HL-60/S4 treated with phorbol 12-myristate 13-acetate at 8.2 ng/mL for 4 days and 3 days (cell line): Measurements from ENCODE around the gene ITGB1BP2.
"Not testable (repeated sequence)": the region's sequence is repeated elsewhere in the genome, so short reads cannot be mapped to it uniquely, and the experiment has no call there.

Experiments
- in situ Hi-C: fragments of 300-500 bp; cut with MboI; formaldehyde crosslinking; loops from 2 replicates; pipeline ENCODE4 v1.15.0; 2022; ENCODE audit warnings: low sequenced_read_pairs

ITGB1BP2 gene

DNA sequence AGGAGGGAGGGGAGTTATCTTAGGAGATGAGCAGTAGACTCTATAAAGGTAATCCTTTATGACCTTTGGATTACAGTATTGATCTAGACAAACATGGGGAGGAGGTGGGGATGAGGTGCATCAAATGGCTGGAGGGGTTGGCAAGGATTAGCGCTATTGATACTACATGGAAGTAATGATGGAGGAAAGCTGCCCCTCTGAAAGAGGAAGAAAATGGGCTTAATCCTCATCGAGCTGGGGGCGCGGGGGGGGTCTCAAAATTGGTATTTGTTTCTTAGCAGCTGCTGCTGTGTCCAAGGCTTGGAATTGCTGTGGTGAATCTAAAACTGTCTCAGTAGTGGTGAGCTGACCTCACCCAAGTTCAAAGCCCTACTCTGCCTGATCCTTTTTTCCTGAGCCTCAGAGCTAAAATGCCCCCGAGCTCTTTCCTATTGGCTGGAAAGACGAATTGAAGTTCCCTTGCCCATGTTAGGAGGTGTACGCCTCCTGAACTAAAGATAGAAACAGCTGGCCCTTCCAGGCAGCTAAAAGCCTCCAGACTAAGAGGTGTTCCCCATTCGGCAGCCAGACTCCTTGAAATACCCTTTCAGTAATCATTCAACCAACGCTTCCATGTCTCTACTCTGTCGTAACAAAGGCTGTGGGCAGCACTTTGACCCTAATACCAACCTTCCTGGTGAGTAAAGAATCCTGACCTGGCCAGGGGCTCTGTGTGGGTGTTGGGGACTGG, at the start of gene ITGB1BP2:
Gene ITGB1BP2 (plus strand): TSS at position 556 of the 730 bp plus-strand sequence. CDS start 57 bp downstream, at position 613.
- in situ Hi-C loops = no loop called here

GRCh38 chrX:71252221-71252620, 49.3 kb upstream of the ITGB1BP2 start:
- in situ Hi-C loops = no loop called here

DNA sequence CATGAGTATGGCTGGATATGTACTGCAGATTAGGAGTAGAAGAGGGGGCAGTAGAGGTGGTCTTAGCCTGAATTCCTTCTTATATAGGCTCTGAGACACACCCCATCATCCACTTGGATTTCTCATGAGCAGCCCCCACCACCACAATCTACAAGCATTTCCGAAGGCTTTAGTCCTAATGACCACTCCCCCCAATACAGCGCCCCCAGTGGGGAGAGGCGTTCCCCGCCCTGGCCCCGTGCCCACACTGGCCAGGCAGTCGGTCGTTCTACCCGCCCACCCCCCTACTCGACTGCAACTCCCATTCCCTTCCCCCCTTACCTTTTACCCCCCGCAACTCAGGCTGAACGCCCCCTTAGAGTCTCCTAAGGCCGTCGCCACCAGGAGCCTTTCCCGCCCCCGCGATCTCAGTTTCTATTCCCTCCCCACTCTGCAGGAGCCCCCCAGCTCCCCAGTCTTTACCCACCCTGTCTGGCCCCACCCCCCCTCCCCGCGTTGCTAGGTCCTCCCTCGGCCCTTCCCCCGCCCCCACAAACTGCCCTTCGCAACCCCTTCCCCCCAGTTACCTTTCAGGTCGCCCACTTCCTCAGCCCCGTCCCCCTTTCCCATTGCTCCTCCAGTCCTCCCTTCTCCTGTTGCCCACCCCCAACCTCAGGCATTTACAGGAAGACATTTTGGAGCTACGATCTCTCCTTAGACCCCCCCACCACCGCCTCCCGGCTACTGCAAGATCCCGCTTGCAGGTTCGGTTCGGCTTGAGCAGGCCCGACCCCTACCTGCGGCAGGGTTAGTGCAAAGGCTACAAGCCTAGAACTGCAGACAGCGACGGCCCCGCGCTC, 48.1 kb upstream of the ITGB1BP2 start:
- in situ Hi-C loops = no loop called here

GRCh38 chrX:71254092-71254963, 47.2 kb upstream of the ITGB1BP2 start, which contains the start of gene ZMYM3:
TSS of gene ZMYM3 (minus strand) at chrX:71254140. CDS start at chrX:71253255, 885 bp downstream.
- in situ Hi-C loops = no loop called here

GRCh38 chrX:71256051-71256450, 45.5 kb upstream of the ITGB1BP2 start:
- in situ Hi-C loops = no loop called here

- in situ Hi-C loops = no loop called here
Measured at GRCh38 chrX:71256856-71257255, 44.7 kb upstream of the ITGB1BP2 start.

DNA sequence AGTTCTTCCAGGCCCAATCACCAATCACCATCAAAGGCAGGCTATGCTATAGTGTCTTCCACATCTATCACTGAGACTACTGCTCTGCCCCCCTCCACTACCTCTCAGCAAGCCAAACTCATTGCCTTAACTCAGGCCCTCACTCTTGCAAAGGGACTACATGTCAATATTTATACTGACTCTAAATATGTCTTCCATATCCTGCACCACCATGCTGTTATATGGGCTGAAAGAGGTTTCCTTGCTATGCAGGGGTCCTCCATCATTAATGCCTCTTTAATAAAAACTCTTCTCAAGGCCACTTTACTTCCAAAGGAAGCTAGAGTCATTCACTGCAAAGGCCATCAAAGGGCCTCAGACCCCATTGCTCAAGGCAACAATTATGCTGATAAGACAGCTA, 32.9 kb upstream of the ITGB1BP2 start:
- in situ Hi-C loops = not testable (repeated sequence)

GRCh38 chrX:71269801-71270395, 31.7 kb upstream of the ITGB1BP2 start:
- in situ Hi-C loops = no loop called here

DNA sequence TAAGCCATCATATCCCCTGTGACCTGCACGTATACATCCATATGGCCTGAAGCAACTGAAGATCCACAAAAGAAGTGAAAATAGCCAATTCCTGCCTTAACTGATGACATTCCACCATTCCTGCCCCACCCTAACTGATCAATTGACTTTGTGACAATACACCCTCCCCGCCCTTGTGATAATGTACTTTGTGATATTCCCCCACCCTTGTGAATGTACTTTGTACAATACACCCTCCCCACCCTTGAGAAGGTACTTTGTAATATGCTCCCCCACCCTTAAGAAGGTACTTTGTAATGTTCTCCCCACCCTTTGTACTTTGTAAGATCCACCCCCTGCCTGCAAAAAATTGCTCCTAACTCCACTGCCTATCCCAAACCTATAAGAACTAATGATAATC, 29.2 kb upstream of the ITGB1BP2 start:
- in situ Hi-C loops = not testable (repeated sequence)

- in situ Hi-C loops = not testable (repeated sequence)
Measured at GRCh38 chrX:71281300-71281699, 20.2 kb upstream of the ITGB1BP2 start.

DNA sequence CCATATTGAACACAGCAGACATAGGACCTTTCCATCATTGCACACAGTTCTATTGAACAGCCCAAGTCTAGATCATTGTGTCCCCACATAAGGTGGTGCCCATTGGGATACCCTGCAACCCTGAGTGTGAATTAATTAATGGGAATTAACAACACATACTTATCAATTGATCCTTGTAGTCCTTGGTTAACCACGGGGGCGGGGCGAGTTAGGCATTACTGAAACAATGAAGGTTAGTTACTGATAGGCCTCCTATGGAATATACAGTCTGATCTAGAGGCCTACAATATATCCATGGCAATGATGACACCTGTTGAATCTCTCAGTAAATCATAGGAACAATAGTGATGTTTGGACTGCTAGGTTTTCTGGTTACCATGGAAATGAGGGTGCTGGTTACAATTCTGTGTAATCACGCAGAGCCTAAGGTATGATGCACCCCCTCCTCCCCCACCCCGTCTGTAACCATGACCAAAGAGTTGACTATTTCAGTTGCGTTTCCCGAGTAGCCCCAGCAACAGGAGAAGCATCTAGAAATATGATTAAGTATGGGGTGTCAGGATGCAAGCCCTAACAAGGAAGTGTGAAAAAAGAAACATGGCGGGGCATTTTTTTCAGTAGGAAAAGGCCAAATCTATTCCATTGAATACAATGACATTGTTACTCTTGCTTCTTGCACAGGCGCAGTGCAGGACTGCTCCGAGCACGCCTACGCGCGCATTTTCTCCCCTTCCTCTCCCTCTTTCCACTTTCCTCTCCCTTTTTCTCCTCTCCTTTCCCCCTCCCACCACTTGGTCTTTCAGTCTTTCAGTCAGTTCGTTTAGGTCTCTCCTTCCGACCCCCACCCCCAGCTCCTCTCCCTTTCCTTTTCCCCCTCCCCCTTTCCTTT, 18.8 kb upstream of the ITGB1BP2 start:
- in situ Hi-C loops = no loop called here

GRCh38 chrX:71283403-71284143, 18.0 kb upstream of the ITGB1BP2 start, which contains the start of gene NONO:
TSS of gene NONO (plus strand) at chrX:71283635. CDS start at chrX:71290638, 7,003 bp downstream.
- in situ Hi-C loops = no loop called here

GRCh38 chrX:71285929-71286328, 15.6 kb upstream of the ITGB1BP2 start:
- in situ Hi-C loops = no loop called here

DNA sequence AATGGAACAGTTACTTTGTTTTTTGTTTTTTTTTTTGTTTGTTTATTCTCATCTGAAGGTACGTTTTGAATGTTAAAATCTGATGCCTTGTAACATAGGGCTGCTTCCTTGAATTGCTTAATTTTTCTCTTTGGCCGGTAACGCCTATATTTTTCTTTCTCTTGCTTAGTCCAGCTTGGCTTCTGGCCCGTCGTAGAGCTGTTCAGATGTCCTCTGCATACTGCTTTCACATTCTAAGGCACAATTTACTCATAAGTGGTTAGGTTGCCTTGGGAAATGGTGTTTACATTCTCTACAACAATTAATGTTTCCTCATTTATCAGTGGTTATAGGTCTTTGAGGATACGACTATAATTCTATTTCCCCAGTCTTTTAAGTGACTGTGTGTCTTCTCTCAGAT, 10.2 kb upstream of the ITGB1BP2 start:
- in situ Hi-C loops = no loop called here

DNA sequence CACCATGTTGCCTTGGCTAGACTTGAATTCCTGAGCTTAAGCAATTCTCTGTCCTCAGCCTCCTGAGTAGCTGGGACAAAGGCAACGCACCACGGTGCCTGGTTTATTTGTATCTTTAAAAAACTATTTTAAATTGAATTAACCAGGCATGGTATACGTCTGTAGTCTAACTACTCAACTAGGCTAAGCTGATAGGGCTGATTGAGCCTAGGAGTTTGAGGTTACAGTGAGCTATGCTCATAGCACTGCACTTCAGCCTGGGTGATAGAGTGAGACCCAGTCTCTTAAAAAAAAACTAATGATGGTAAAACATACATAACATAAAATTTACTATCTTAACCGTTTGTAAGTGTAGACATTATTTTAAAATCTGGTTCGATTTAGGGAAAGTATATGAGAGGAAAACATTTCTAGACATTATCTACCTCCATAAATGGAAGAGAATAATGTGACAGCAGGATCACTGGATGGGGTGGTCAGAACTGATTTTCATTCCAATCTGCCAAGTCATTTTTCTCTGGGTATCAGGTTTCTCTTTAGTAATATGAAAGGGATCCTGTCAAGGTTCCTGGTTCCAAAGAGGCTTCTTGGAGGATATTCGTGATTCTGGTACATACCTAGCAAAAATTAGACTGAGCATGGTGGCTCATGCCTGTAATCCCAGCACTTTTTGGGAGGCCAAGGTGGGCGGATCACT, 8.7 kb upstream of the ITGB1BP2 start:
- in situ Hi-C loops = no loop called here

- in situ Hi-C loops = no loop called here
Measured at GRCh38 chrX:71296806-71297205, 4.7 kb upstream of the ITGB1BP2 start.

GRCh38 chrX:71298119-71298518, 3.4 kb upstream of the ITGB1BP2 start:
- in situ Hi-C loops = no loop called here

DNA sequence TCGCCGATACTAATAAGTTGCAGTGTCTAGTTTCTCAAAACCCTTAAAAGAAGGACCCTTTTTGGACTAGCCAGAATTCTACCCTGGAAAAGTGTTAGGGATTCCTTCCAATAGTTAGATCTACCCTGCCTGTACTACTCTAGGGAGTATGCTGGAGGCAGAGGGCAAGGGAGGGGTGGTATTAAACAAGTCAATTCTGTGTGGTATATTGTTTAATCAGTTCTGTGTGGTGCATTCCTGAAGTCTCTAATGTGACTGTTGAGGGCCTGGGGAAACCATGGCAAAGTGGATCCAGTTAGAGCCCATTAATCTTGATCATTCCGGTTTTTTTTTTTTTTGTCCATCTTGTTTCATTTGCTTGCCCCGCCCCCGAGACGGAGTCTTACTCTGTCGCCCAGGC, 1.5 kb upstream of the ITGB1BP2 start:
- in situ Hi-C loops = not testable (repeated sequence)
